Neutrophil (primary cell): ENCODE measurements around the gene PDE7B.
"Not testable (repeated sequence)": the region's sequence is repeated elsewhere in the genome, so short reads cannot be mapped to it uniquely, and the experiment has no call there.

Experiments
- H3K27ac ChIP-seq: fragments of 200-600 bp; sonication (generic); 2 replicates; pipeline ENCODE4 v1.5.1; 2016; ENCODE audit warnings: mild to moderate bottlenecking, moderate library complexity
- H3K27me3 ChIP-seq: fragments of 200-600 bp; sonication (generic); 2 replicates; pipeline ENCODE4 v1.6.0; 2016; ENCODE audit warnings: mild to moderate bottlenecking
- H3K36me3 ChIP-seq: fragments of 200-600 bp; sonication (generic); 2 replicates; pipeline ENCODE4 v1.5.1; 2017
- H3K4me1 ChIP-seq, 2 experiments: fragments of 200-600 bp in 1 of 2; sonication (generic) in 1 of 2; 1 replicate in 1 of 2; 2 replicates in 1 of 2; pipeline versions ENCODE4 v1.5.1 to v1.6.1; 2013 to 2016; ENCODE audit warnings: low read depth in 1 of 2, low read length in 1 of 2, mild to moderate bottlenecking in 1 of 2, moderate library complexity in 1 of 2; ENCODE audit not compliant: control insufficient read depth in 1 of 2, insufficient read depth in 1 of 2
- H3K4me3 ChIP-seq, 2 experiments: fragments of 200-600 bp in 1 of 2; sonication (generic) in 1 of 2; 1 replicate in 1 of 2; 2 replicates in 1 of 2; pipeline ENCODE4 v1.5.1; 2013 to 2016; ENCODE audit warnings: low read depth in 1 of 2, low read length in 1 of 2, mild to moderate bottlenecking in 1 of 2, moderate library complexity in 1 of 2
- H3K9me3 ChIP-seq: fragments of 200-600 bp; sonication (generic); 2 replicates; pipeline ENCODE4 v1.5.1; 2016
- CTCF ChIP-seq: fragments of 200-600 bp; sonication (generic); IDR thresholded peaks from 2 replicates; pipeline ENCODE4 v1.5.1; 2016; ENCODE audit warnings: antibody characterized with exemption

Gene PDE7B

DNA sequence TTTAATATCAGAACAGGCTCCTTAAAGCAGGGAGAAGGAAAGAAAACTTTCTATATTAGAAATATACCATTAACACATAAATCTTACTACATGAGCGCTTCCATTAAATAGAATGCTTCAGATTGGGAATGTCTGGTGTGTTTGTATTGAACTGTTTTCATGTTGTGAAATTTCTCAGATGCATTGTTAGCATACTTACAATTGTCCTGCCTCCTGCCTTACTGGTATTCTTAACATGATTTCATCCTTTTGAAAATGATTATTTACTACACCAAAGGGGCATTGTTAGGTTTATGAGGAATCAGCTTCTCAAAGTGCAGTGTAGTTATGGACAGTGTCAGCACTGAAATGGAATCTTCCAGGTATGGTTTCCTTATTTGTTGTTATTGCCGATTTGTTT lies 253.1 kb downstream of the PDE7B start:
- Histone ChIP-seq H3K9me3 (no peaks in the 10 kb centered on the region), H3K27ac (no peak overlapping the region), H3K36me3 (no peaks in the 10 kb centered on the region), H3K4me3 (no peak overlapping the region), H3K4me1 (no peaks in the 10 kb centered on the region), H3K27me3 (no peaks in the 10 kb centered on the region)
- TF ChIP-seq CTCF = no peak

GRCh38 chr6:136105797-136106196 lies 254.3 kb downstream of the PDE7B start:
- H3K9me3 ChIP-seq, H3K4me3 ChIP-seq, H3K27ac ChIP-seq, H3K4me1 ChIP-seq, H3K27me3 ChIP-seq, H3K36me3 ChIP-seq: not testable (repeated sequence)

DNA sequence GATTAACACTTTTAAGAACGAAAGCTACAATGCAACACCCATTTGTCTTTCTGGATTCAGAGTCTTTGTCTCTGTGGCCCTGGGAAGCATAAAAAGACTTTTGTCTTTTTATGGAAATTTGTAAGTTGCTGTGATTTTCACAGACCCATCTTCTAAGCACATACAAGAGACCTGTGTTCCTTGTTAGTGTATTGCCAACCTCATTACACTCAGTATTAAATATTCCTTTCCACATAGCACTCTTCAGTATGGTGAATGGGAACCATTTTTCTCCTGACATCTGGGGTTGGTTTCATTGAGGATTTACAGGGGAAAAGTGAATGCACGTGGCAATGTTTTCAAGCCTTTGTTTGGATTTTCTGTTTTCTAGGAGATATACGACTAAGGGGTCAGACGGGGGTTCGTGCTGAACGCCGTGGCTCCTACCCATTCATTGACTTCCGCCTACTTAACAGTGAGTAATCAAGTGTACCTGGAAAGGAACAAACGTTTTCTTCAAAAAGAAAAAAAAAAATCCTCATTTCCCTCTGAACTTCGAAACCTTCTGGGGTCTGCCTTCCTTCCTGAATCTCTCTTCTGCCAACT lies 257.0 kb downstream of the PDE7B start:
- Histone ChIP-seq H3K9me3 (no peaks in the 10 kb centered on the region), H3K4me1 (no peaks in the 10 kb centered on the region), H3K27me3 (no peaks in the 10 kb centered on the region), H3K4me3 (no peak overlapping the region), H3K27ac (no peak overlapping the region), H3K36me3 (no peaks in the 10 kb centered on the region)
- TF ChIP-seq CTCF = no peak

DNA sequence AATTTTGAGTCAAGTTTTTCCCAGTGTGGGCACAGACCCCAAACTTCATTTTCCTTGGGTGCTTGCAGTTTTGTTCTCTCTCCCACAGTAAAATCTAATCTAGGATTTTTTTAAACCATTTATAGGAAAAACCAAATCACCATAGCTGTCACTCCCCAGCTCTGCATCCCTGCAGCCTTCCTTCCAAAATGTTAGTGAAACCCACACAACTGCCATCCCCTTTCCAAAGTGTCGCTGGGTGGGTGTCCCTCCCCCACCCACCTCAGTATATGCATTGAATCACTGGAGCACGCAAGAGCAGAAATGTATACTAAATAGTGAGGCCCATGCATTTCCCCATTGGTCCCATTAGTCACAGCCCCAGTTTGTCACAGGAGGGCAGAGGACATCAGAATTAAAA lies 260.3 kb downstream of the PDE7B start:
- TF ChIP-seq CTCF = no peak
- Histone ChIP-seq H3K36me3 (no peaks in the 10 kb centered on the region), H3K4me1 (no peaks in the 10 kb centered on the region), H3K27me3 (no peaks in the 10 kb centered on the region), H3K27ac (no peak overlapping the region), H3K9me3 (no peaks in the 10 kb centered on the region), H3K4me3 (no peak overlapping the region)

DNA sequence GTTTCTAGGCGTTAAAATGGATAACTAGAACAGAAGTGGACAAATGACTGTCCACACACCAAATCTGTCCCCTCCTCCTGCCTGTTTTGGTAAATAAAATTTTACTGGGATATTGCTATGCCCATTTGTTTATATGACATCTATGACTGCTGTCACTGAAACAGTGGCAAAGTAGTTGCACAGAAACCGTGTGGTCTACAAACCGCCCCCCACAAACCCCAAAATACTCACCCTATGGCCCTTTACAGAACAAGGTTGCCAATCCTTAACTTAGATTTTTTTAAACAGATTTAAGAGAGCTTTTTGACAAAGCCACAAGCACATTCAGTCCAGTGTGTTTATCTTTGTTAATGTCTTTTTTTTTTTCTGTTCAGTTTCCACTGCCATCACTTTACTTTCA lies 260.8 kb downstream of the PDE7B start:
- Histone ChIP-seq H3K4me3 (no peak overlapping the region), H3K27me3 (no peaks in the 10 kb centered on the region), H3K9me3 (no peaks in the 10 kb centered on the region), H3K36me3 (no peaks in the 10 kb centered on the region), H3K4me1 (no peaks in the 10 kb centered on the region), H3K27ac (no peak overlapping the region)
- no peak for TF ChIP-seq CTCF

DNA sequence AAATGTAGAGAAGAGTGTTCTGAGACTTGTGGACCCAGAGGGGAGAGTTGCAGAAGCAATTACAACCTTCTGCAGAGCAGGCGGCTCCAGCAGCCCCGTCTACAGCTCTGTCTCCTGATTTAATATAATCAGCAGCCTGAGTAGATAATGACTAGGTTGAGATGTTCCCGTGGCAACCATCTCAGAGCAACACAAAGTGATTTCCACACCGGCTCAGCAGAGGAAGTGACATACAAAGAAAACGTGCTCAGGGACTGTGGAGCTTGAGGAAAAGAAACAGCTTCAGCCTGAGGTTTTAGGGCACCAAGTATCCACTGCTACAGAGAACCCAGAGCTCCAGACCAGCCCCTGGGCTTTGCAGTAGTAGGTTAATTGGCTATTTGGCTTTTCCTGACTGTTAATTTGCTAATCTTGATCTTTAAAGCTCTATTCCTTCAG lies 262.3 kb downstream of the PDE7B start:
- TF ChIP-seq CTCF = no peak
- no peaks in the 10 kb centered on the region for H3K36me3 ChIP-seq
- H3K4me3 ChIP-seq = no peak overlapping the region
- H3K27me3 ChIP-seq = no peaks in the 10 kb centered on the region
- no peak overlapping the region for H3K27ac ChIP-seq
- no peaks in the 10 kb centered on the region for H3K4me1 ChIP-seq
- H3K9me3 ChIP-seq = no peaks in the 10 kb centered on the region
